ENCODE measurements around the gene NANOS3.

- TF ChIP-seq SUZ12 (IDR thresholded peaks at IDR 0.05; ENCODE audit: extremely low read depth, insufficient read depth, insufficient read length): no peak
- TF ChIP-seq YY1 (IDR thresholded peaks at IDR 0.05; ENCODE audit: insufficient read depth, insufficient read length): no peak
Observed at GRCh38 chr19:13869281-13869680, 7.7 kb upstream of the NANOS3 start.

Data from NT2/D1 (cell line).